C4-2B (cell line): ENCODE data around the gene FRMPD1.

Experiments used
- ZFX ChIP-seq: fragments of 450-650 bp; IDR thresholded peaks from 2 replicates; pipeline ENCODE4 v1.6.1; 2017
- TF ChIP-seq, protein P1 (sequence below): fragments of 450-650 bp; conservative IDR thresholded peaks from 2 replicates; pipeline ENCODE4 v1.5.1; 2017; ENCODE audit warnings: mild to moderate bottlenecking

GRCh38 chr9:37784616-37785483, 134.1 kb downstream of the FRMPD1 start, which contains the start of gene EXOSC3:
- TF ChIP-seq, protein P1, sequence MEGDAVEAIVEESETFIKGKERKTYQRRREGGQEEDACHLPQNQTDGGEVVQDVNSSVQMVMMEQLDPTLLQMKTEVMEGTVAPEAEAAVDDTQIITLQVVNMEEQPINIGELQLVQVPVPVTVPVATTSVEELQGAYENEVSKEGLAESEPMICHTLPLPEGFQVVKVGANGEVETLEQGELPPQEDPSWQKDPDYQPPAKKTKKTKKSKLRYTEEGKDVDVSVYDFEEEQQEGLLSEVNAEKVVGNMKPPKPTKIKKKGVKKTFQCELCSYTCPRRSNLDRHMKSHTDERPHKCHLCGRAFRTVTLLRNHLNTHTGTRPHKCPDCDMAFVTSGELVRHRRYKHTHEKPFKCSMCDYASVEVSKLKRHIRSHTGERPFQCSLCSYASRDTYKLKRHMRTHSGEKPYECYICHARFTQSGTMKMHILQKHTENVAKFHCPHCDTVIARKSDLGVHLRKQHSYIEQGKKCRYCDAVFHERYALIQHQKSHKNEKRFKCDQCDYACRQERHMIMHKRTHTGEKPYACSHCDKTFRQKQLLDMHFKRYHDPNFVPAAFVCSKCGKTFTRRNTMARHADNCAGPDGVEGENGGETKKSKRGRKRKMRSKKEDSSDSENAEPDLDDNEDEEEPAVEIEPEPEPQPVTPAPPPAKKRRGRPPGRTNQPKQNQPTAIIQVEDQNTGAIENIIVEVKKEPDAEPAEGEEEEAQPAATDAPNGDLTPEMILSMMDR, result no peak
- TF ChIP-seq ZFX, result peak; percentile 87
